Measurements from ENCODE around the gene UBE2G1. TPM values are rescaled to one million over a fixed set of nuclear protein-coding genes. Genes with fewer than 3 reads are reported as not detected.

Gene UBE2G1
- total RNA-seq, 1 experiment from 2014 or later = 80.6 TPM

- Histone ChIP-seq H3K9ac (ENCODE audit: low read length) (no peak overlapping the region), H4K20me1 (ENCODE audit: insufficient read depth) (peaks cover 29% of the 10 kb centered on the region; the same call in 1 of the 2 replicates), H3K4me1 (ENCODE audit: control insufficient read depth in 1 of 2, insufficient read depth in 2 of 2, low read length in 2 of 2) (no peaks in the 10 kb centered on the region), H3K27ac (ENCODE audit: low read depth, low read length) (no peak overlapping the region), H3K36me3 (ENCODE audit: control insufficient read depth in 1 of 2, insufficient read depth in 2 of 2, low read length in 2 of 2) (no peaks in the 10 kb centered on the region), H3K9me2 (ENCODE audit: insufficient read depth) (no peaks in the 10 kb centered on the region), H3K9me3 (ENCODE audit: control insufficient read depth in 1 of 2, insufficient read depth in 1 of 2, low read depth in 1 of 2, low read length in 2 of 2) (no peaks in the 10 kb centered on the region), H2AFZ (ENCODE audit: low read depth, low read length, poor library complexity, severe bottlenecking) (no peak overlapping the region), H3K4me3 (replicated peaks in 1 of 2; ENCODE audit: low read depth in 1 of 2, low read length in 2 of 2) (no peak overlapping the region), H3K27me3 (ENCODE audit: insufficient read depth, low read length) (no peaks in the 10 kb centered on the region), H3K4me2 (ENCODE audit: low read length) (no peak overlapping the region), H3K79me2 (ENCODE audit: insufficient read depth, low read length) (peaks cover 96% of the 10 kb centered on the region)
- ChIA-PET RAD21 (ENCODE audit: low non-redundant PET in 1 of 2, low total read pairs in 2 of 2, uncharacterized antibody in 2 of 2, unreplicated experiment in 2 of 2) (no interaction called here), CTCF (interaction anchor here (1.2 kb wide), 1 partner anchor 14 kb away, joined by 5 read pairs; no protein-coding TSS in a partner anchor), POLR2A (no interaction called here)
- ATAC-seq (no peak), DNase-seq (ENCODE audit: low read depth, low spot score) (no peak)
- TF ChIP-seq FOSL1 (IDR thresholded peaks at IDR 0.05; ENCODE audit: low read depth) = no peak
- TF ChIP-seq CEBPB (IDR thresholded peaks at IDR 0.05; ENCODE audit: low read depth) = no peak
- no TSS peak for BruUV-seq (replicated peaks)
- intact Hi-C loops (cut with micrococcal nuclease) = no loop called here
Measured at GRCh38 chr17:4318186-4318585, 48.3 kb downstream of the UBE2G1 start.

GRCh38 chr17:4317610-4318009, 48.9 kb downstream of the UBE2G1 start:
- BruUV-seq (replicated peaks) = no TSS peak

GRCh38 chr17:4316648-4317047, 49.8 kb downstream of the UBE2G1 start:
- peaks cover 96% of the 10 kb centered on the region for H3K79me2 ChIP-seq (ENCODE audit: insufficient read depth, low read length)
- H3K9me3 ChIP-seq (ENCODE audit: control insufficient read depth in 1 of 2, insufficient read depth in 1 of 2, low read depth in 1 of 2, low read length in 2 of 2) = no peaks in the 10 kb centered on the region
- intact Hi-C loops (cut with micrococcal nuclease) = no loop called here
- no peak overlapping the region for H3K4me3 ChIP-seq (replicated peaks in 1 of 2; ENCODE audit: low read depth in 1 of 2, low read length in 2 of 2)
- POLR2A ChIA-PET = no interaction called here
- H3K27ac ChIP-seq (ENCODE audit: low read depth, low read length) = no peak overlapping the region
- H3K4me2 ChIP-seq (ENCODE audit: low read length) = no peak overlapping the region
- DNase-seq (ENCODE audit: low read depth, low spot score) (no peak), ATAC-seq (no peak)
- RAD21 ChIA-PET (ENCODE audit: low non-redundant PET in 1 of 2, low total read pairs in 2 of 2, uncharacterized antibody in 2 of 2, unreplicated experiment in 2 of 2) = no interaction called here
- H3K27me3 ChIP-seq (ENCODE audit: insufficient read depth, low read length) = no peaks in the 10 kb centered on the region
- CTCF ChIA-PET = no interaction called here
- H2AFZ ChIP-seq (ENCODE audit: low read depth, low read length, poor library complexity, severe bottlenecking) = no peak overlapping the region
- no peaks in the 10 kb centered on the region for H3K4me1 ChIP-seq (ENCODE audit: control insufficient read depth in 1 of 2, insufficient read depth in 2 of 2, low read length in 2 of 2)
- peaks cover 30% of the 10 kb centered on the region; the same call in 1 of the 2 replicates for H4K20me1 ChIP-seq (ENCODE audit: insufficient read depth)
- no peaks in the 10 kb centered on the region for H3K9me2 ChIP-seq (ENCODE audit: insufficient read depth)
- no peak overlapping the region for H3K9ac ChIP-seq (ENCODE audit: low read length)
- no TSS peak for BruUV-seq (replicated peaks)
- H3K36me3 ChIP-seq (ENCODE audit: control insufficient read depth in 1 of 2, insufficient read depth in 2 of 2, low read length in 2 of 2) = no peaks in the 10 kb centered on the region
- TF ChIP-seq POLR2AphosphoS5 (IDR thresholded peaks at IDR 0.05; ENCODE audit: low read depth, low read length) = no peak
- TF ChIP-seq ATF3 (IDR thresholded peaks at IDR 0.05) = no peak
- no peak for TF ChIP-seq SIN3A (IDR thresholded peaks at IDR 0.05; ENCODE audit: low read depth)
- TF ChIP-seq EGR1 (IDR thresholded peaks at IDR 0.05; ENCODE audit: low read depth) = no peak
- no peak for TF ChIP-seq EZH2phosphoT487 (IDR thresholded peaks at IDR 0.05; ENCODE audit: borderline replicate concordance)
- TF ChIP-seq SRF (IDR thresholded peaks at IDR 0.05; ENCODE audit: low read depth) = no peak
- TF ChIP-seq ZNF274 (IDR thresholded peaks at IDR 0.05; ENCODE audit: low read depth, low read length) = no peak
- TF ChIP-seq TCF7L2 (IDR thresholded peaks at IDR 0.05; ENCODE audit: borderline replicate concordance, extremely low read depth, insufficient read depth, insufficient read length) = no peak
- TF ChIP-seq ZBTB33 (IDR thresholded peaks at IDR 0.05; ENCODE audit: extremely low read depth, insufficient replicate concordance, low read length) = no peak
- TF ChIP-seq POLR2A (IDR thresholded peaks at IDR 0.05; ENCODE audit: borderline replicate concordance, extremely low read depth, insufficient read depth, insufficient read length) = no peak
- TF ChIP-seq CEBPB (IDR thresholded peaks at IDR 0.05; ENCODE audit: low read depth) = no peak
- no peak for TF ChIP-seq SP1 (IDR thresholded peaks at IDR 0.05; ENCODE audit: low read depth)

More at GRCh38 chr17:4317610-4318009, 48.9 kb downstream of the UBE2G1 start:
- Histone ChIP-seq H3K9ac (ENCODE audit: low read length) (no peak overlapping the region), H3K27ac (ENCODE audit: low read depth, low read length) (no peak overlapping the region), H3K4me3 (replicated peaks in 1 of 2; ENCODE audit: low read depth in 1 of 2, low read length in 2 of 2) (no peak overlapping the region), H3K36me3 (ENCODE audit: control insufficient read depth in 1 of 2, insufficient read depth in 2 of 2, low read length in 2 of 2) (no peaks in the 10 kb centered on the region), H2AFZ (ENCODE audit: low read depth, low read length, poor library complexity, severe bottlenecking) (no peak overlapping the region), H3K9me2 (ENCODE audit: insufficient read depth) (no peaks in the 10 kb centered on the region), H3K4me2 (ENCODE audit: low read length) (no peak overlapping the region), H3K27me3 (ENCODE audit: insufficient read depth, low read length) (no peaks in the 10 kb centered on the region), H3K9me3 (ENCODE audit: control insufficient read depth in 1 of 2, insufficient read depth in 1 of 2, low read depth in 1 of 2, low read length in 2 of 2) (no peaks in the 10 kb centered on the region), H3K4me1 (ENCODE audit: control insufficient read depth in 1 of 2, insufficient read depth in 2 of 2, low read length in 2 of 2) (no peaks in the 10 kb centered on the region), H4K20me1 (ENCODE audit: insufficient read depth) (peaks cover 33% of the 10 kb centered on the region; the same call in 1 of the 2 replicates), H3K79me2 (ENCODE audit: insufficient read depth, low read length) (peaks cover 96% of the 10 kb centered on the region)
- CTCF ChIA-PET = interaction anchor here (1.2 kb wide), 1 partner anchor 13 kb away, joined by 5 read pairs; no protein-coding TSS in a partner anchor
- intact Hi-C loops (cut with micrococcal nuclease) = no loop called here
- ATAC-seq (no peak), DNase-seq (ENCODE audit: low read depth, low spot score) (no peak)
- RAD21 ChIA-PET (ENCODE audit: low non-redundant PET in 1 of 2, low total read pairs in 2 of 2, uncharacterized antibody in 2 of 2, unreplicated experiment in 2 of 2) = no interaction called here
- POLR2A ChIA-PET = no interaction called here
- no peak for TF ChIP-seq YY1 (IDR thresholded peaks at IDR 0.05; ENCODE audit: extremely low read depth, insufficient replicate concordance, low read depth, low read length)

All from HCT116 (cell line).